Inflammatory macrophage (primary cell): ENCODE measurements around the gene CTDP1.

Experiments
- DNase-seq, 2 donors: peaks; one replicate each; pipeline ENCODE4 v3.0.0-alpha.2; 2020 to 2022

The CTDP1 gene

DNA sequence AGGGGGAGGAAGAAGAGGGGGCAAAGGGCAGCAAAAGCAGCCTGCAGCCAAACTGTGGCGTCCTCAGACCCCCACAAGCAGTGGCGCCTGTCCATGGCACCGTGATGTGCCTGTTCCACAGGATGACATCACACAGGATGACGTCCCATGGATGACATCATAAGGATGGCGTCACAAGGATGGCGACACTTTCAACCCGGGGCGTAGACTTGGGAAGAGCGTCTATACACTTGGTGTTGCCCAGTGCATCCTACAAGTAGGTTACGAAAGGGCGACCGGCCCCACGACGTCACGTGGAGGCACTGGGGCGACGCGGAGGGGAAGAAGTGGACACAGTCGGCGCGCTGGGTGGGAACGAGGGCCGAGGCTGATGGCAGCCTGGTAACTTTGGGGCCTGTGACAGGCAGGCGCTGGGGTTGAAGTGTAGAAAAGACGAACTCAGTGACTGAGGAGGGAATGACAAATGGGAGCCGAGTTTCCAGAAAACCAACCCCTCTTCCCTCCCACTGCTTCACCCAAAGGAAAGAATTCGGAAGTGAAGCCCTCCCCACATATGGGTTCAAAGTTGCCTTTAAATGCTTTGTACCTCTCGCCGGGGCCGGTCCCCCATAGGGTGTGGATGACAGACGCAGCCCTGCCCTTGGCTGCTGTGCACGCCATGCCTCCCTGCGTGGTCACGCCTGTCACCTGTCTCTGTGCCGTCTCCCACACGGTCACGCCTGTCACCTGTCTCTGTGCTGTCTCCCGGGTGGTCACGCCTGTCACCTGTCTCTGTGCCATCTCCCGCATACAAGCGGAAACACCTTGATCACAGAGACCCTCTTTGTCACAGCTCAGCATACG is 104.7 kb downstream of the CTDP1 start:
- DNase-seq: no peak

DNA sequence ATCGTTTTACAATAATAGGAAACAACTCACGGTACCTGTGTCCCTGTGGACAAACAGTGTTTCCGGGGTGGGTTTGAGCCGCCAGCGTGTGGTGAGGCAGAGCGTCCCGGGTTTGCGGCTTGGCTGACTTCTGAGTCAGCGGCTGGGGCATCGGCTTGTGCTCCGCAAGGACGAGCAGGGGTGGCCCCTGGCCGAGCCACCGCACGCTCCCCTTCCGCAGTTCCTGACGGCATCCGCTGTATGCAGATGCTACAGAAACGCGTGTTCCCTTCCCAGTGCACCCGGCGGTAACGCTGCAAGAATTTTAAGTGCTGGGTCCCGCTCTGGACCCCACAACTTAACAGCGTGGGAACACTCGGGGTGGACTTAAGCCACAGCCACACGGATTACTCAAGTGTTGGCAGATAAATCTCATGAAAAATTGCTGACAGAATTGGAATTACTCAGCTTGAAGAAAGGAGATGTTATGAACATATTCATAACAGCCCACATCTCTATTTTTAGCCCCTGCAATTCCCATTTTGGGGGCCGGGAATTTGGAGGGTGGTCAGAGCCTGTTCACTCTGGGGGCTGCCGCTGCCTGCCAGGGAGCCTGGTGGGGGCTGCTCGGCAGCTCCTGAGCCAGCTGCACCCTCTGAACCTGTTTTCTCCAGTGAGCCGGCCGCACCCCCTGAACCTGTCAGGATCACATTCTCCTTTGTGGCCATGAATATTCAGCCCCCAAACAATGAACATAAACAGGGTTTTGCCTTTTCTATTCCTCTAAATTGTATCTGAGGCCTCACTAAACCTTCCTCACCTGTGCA is 105.6 kb downstream of the CTDP1 start:
- no peak for DNase-seq

DNA sequence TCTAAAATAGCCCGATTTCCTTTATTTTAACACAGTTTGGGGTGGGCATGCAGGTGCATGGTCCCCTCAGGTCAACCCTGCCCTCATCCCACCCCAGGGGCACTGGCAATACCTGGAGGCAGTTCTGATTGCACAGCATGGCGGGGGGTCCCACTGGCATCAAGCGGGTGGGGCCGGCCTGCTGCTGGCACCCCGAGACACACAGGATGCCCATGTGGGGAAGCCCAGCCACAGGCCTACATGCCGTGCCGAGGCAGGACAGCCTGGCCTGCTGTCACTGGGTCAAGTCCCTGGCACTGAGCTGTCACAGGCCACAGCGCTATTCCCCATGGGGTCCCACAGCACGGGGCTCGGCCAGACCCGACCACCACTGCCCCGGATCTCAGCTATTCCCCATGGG is 106.2 kb downstream of the CTDP1 start:
- no peak for DNase-seq

DNA sequence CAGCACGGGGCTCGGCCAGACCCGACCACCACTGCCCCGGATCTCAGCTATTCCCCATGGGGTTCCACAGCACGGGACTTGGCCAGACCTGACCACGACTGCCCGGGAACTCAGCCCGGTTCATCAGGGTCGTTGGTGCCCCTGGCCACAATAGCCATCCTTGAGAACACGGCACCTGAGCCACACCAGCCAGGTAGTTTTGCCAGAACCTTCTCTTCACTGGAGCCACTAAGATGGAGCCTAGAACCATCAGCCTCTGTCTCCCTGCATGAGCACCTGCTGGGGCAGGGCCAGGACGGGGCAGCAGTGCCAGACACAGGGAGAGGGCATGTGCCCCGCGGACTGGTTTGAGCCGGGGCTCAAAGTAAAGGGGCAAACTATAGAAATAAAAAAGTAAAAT is 106.7 kb downstream of the CTDP1 start:
- no peak for DNase-seq

DNA sequence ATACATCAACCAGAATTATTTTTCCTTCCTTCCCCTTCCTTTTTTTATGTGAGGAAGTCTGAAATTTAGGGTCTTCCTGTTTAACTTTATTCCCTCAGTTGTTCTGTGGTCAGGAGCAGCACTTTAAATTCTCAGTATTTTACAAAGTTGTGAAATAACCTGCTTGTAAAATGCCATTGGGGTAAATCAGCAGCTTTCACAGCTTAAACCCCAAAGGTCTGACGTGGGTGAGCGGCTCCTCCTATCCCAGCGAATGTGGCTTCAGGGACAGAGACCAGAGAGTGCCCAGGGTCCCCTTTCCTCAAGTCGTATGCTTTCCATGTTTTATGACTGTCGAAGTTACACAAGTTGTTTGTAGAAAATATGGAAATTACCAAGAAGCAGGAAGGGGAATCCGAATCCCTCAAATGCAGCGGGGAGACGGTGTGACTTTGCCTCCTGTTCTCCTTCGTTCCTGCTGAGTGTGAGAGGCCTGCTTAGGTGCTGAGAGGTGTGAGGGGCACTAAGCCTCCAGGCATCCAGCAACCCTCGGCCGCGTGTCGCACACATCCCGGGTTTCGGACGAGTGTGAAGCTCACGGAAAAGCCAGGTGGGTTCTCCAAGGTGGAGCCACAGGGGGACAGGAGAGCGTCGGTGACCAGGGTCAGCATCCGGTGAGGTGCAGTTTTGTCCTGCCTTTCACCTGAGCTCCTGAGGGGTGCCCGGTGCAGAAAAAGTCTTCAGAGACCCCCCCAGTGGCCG is 107.4 kb downstream of the CTDP1 start:
- no peak for DNase-seq

DNA sequence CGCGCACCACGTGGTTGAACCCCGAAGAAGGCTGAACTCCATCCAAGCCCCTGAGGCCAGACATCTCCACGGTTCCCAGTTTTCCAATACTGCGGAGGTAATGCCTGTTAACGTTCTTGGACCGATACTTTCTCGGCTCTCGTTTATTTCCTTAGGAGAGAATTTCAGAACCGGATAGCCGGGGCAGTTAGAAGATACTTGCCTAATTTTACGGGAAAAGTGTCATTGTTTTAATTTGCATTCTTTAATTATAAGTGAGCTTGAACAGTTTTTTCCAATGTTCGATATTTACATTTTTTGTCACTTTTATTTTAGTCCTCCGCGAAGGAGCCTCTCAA is 107.9 kb downstream of the CTDP1 start:
- no peak for DNase-seq

DNA sequence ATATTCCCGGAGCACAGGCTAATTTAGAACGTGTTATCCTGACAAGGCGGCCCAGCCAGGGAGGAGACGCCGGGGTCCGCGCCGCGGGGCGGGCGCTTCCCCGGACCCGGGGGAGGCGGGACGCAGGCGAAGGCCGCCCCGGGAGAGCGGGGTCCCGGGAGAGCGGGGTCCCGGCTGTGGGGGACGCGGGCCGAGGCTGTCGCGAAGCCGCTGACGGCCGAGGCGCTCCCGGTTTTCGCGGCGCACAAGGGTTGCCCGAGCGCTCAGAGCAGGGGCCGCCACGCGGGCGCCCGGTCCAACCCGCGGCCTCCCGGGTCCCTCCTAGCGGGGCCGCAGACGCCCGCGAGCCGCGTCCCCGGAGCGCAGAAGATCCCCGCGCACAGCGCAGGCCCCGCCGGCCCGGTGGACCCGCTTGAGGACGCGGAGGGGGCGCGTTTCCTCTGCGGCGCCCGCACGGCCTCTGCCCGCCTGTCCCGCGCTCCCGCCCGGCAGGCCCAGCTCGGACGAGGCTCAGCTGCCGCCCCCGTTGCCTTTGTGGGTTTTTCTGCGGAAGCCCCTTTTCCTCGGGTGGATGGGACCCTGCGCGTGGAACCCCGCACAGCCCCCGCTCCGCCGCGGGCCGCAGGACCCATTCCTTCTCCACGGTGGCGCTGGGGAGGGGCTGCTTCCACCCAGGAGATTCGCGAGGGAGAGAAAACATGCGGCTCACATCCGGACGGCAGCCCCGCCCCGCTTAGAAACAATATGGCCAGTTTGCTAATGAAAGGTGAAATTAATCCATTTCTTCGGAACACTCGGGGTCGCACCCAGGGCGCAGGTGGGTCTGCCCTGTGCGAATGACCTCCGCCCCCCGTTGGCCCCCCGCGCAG is 108.5 kb downstream of the CTDP1 start:
- no peak for DNase-seq

DNA sequence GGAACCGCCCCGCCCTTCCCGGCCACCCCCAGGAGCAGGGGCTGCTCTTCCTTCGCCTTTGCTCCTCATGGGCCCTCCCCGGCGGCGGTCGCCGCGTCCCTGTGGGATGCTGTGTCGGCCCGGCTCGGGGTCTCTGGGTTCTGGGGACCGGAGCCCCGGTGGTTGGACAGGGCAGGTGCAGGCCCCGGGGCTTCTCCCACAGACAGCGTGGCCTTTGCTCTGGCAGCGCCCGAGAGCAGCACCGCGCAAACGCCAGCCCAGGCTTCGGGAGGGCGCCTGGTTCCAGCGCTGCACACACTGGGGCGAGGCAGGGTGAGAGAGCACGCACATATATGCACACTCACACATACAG is 109.1 kb downstream of the CTDP1 start:
- DNase-seq: no peak

DNA sequence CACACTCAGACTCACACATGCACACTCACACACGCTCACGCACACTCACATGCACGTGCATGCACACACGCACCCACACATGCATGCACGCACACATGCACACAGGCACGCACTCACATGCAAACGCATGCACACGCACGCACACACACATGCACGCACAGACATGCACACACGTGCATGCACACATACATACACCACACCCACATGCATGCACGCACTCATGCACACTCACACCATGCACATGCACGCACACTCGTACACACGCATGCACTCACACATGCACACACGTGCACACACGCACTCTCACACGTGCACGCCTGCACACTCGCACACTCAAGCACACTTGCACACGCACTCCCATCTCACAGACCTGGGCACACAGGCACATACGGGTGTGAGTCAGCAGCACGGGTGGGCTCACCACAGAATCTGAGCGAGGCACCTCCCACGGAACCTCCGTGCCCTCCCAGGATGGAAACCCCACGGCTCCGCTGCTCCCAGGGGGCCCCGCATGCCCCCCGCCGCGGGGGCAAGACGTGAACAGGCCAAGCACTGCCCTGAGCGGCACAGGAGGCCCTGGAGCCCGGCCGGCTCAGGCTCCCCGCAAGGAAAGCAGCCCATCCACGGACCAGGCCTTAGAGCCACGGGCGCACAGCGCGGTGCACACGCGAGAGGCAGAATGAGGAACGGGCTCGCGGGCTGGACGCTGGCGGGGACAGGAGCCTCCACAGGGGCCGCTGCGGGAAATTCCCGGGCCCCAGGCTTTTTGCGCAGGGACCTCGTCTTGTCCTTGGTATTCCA is 109.7 kb downstream of the CTDP1 start:
- no peak for DNase-seq

DNA sequence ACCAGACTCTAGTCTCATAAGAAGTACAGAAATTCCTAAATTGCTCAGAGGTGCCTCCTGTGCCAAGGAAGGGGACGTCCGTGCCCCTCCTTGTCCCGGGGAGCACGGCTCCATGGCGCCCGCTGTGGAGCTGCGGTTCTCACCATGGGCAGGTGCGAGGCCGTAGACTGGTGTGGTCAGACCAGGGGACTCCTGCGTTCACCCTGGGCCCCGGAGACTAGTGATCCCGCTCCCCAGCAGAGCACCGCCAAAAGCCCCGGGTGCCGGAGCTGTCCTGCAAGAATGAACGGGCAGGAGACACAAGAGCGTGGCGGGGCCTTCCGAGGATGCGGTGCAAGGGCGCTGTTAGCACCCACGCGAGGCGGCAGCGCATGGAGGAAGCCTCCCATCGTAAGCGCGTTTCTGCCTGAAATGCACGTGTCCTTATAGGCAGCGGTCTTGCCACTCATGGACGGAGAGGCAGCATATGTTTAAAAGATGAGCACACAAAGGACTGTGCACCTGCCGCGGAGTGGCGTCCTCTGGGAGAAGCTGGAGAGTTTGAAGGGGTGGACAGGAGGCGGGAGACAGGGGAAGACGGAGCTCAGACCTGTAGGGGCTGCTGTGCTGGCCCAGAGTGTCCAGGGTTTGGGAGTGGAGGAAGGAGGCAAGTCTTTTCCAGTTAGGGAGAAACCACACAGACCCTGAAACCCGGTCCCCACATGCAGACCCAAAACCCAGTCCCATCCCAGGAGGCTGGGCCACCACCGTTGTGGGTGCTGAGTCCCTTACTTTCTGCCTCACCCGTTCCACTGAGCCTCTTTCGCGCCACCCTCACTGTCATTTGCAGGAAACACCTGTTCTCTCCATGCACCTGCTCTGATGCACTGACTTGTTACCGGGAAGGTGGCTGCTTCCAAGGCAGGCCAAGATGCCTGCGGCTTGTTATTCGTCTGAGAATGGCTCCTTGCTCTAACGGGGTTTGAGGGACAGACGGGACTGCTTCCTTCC is 110.6 kb downstream of the CTDP1 start:
- DNase-seq: no peak

DNA sequence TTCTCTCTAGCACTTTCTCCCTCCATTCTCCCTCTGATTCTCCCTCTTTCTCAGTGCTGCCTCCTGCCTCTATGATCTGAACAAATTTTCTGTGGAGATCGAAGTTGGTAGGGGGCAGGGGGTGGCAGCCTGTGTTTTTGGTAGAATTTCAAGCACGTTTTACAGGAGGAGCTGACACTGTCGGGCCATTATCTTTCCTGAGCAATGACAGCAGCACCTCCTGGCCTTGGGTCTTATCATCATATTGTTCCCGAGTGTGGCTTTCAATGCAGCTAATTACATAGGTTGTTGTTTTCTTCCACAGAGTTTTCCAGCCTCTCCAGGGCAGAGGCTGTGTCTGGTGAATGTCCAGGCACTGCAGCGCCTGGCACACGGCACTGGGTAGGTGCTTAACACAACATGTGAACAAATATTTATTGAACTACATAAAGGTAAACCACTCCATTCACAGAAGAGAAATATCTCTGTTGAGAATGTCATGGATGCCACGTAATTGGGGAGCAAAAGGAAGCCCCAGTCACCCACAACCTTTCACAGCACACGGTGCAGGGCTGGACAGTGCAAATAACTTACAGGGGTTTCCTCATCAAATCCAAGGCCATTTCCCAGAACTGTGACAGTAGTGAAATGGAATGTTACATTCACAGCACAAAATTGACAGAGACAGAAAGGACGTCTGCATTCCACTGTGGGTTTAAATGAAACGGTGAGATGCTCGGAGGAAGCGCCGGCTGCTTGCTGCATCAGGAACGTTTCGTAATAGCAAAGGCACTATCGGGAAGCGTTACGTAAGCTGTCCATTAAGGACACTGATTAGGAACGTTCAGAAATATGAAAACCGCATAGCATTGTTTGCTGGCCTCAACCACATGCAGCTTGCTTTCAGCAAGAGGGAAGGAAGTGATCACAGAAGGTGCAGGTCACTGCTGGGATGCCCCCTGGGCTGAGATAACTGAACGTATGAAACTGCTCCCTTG is 111.7 kb downstream of the CTDP1 start:
- DNase-seq: peak; percentile 77 to 78

DNA sequence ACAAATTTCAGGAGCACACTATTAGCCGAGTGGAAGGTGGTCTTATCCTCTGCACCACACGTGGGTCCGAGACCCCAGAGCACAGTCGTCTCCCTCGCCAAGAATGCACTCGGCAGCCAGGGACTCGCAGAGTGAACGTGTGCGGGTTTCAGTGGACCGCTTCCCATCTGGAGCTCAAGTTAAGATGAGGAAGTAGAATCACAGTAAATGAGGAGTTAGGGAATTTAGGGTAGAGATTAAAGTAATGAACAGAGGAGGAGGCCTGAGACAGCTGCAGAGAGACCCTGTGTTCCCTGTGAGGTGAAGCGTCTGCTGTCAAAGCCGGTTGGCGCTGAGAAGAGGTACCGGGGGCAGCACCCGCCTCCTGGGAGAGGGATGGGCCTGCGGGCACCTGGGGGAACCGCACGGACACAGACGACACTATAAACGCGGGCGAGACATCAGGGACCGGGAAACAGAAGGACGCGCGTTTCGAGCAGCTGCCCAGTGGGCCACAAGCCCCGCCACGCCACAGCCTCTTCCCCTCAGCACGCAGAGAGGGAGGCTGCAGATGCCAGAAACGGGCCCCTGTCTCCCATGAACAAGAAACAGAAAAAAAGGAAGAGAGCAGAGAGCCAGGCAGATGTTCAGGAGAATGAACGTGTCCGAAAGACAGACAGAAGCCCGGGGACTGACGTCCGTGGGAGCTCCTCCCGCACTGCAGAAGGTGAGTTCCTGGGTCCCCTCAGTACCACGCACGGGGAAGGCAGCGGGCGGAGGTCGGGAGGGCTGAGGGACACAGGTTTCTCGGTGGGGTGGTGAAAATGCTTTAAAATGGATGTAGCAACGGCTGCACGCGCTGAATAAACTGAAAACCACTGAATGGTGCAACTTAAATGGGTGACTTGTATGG is 112.7 kb downstream of the CTDP1 start:
- peak in 1 of 2 donors; percentile 15 for DNase-seq

DNA sequence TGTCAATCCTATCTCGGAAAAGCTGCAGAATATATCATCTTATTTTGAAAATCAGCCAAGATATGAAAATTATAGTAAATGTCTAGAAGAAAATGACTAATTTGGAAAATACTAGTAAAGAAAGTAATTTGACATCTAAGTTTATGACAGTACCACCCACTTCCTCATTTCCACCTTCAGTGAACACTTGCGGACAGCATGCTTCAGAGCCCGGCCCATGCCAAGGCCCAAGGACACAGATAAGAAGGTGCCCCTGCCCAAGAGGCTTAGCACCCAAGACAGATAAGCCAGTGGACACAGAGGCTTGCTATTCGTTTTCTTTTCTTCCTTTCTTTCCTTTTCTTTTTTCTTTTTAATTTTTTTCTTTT is 113.4 kb downstream of the CTDP1 start:
- peak; percentile 57 to 61 for DNase-seq

DNA sequence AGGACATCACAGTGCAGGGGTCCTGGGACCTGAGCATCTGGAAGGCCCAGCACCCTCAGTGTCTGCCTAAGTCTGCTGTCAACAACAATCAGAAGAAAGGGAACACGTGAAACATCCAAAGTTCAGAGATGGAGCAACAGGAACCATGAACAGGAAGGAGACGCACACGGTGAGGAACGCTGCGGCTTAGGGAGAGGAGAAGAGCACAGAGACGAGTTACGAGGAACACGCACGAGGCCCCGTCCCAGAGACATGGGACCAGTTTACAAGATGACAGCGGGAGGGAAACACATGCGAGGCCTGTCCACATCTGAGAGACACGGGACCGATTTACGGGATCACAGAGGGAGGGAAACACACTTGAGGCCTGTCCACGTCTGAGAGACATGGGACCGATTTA is 115.2 kb downstream of the CTDP1 start:
- DNase-seq: peak; percentile 10 to 38

DNA sequence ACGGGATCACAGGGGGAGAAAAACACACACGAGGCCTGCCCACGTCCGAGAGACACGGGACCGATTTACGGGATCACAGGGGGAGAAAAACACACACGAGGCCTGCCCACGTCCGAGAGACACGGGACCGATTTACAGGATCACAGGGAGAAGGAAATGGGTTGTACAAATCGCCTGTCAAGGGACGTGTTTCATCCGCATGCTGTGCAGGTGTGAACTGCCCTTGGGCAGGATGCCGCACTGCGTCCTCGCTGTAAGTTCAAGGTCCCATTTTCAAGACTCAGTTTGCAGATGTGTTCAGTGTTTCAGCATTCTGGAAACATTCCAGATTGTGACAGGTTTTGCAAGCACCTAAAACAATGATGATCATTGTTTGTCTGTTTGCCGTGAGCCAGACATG is 115.8 kb downstream of the CTDP1 start:
- DNase-seq: no peak

DNA sequence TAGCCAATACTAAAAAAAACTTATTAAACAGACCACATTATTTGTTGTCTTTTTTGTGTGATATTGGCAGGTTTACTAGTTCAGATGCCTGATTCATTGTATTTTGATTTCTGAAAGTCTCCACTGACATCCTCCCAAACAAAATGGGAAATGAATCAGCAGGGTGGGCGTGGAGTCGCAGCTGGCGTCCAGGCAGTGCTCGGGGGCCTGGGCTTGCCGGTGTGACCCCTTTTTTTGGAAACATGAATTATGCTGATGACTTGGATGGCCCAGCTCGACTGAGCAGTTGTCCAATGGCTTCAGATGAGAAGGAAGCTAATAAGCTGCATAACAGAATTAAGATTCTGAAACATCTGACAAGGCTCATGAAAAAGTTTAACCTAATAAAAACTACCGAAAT is 116.4 kb downstream of the CTDP1 start:
- DNase-seq: no peak

DNA sequence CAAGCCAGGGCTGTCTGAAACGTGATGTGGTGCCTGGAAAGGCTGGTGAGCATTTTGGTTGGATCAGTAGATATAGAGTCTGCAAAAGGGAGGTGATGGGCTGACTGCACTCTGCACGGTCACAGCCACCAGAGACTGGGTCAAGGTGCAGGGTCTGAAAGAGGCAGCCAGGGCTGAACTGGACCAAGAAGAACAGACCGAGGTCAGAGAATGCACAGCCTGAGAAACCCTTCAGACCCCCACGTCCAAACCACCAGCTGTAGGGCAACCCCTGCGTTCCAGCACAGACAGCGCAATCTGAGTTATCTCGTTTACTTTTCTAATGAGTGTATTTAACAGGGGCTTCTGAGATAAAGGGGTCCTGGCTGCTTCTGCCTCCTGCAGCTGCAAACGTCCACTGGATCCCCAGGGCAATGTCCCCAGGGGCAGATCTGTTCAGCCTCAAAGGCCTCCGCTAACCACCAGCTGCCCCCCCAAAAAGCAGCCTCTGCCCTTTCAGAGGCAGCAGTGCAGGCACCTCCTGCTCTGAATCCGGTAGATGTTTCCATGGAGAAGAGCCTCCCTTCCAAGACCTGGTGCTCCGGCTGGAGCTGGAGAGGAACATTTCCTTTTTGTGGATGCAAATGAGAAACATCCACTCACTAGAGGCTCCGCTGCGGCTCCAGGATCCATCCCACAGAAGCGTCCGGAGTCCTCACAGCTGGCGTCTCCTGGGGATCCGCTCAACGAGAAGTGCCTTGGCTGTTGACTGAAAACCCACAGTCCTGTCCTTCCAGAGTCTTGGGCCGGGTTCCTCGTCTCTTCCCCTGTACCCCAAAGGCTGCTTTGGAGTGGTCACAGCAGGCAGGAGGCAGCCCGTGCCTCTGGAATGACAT is 117.2 kb downstream of the CTDP1 start:
- DNase-seq: no peak
